GM12891 (cell line): ENCODE data around the gene PPP2R2D. TPM values are rescaled to one million over a fixed set of nuclear protein-coding genes. Genes with fewer than 3 reads are reported as not detected.

Source experiments
- DNase-seq: peaks from one replicate; pipeline ENCODE4 v3.0.0; 2011; ENCODE audit warnings: low spot score; ENCODE audit not compliant: insufficient read length
- FAIRE-seq: peaks from 2 replicates; lab custom pipeline; 2011; peaks lifted over from hg19 to GRCh38; lab: Jason Lieb, UNC
- PAX5 ChIP-seq: IDR thresholded peaks from 2 replicates; pipeline ENCODE4 v1.6.1; 2011; ENCODE audit warnings: low read length, moderate library complexity, mild to moderate bottlenecking; ENCODE audit not compliant: insufficient read depth, severe bottlenecking
- POLR2A ChIP-seq: IDR thresholded peaks from 2 replicates; pipeline ENCODE4 v1.6.1; 2011; ENCODE audit warnings: low read depth, low read length, control low read depth
- POLR2AphosphoS5 ChIP-seq: IDR thresholded peaks from 2 replicates; pipeline ENCODE4 v1.6.1; 2011; ENCODE audit warnings: low read depth, low read length, control low read depth
- POU2F2 ChIP-seq: IDR thresholded peaks from 2 replicates; pipeline ENCODE4 v1.6.1; 2011; ENCODE audit warnings: low read depth, mild to moderate bottlenecking, control low read depth, low read length, moderate library complexity
- SPI1 ChIP-seq: IDR thresholded peaks from 2 replicates; pipeline ENCODE4 v1.6.1; 2011; ENCODE audit warnings: low read depth, low read length, control low read depth
- TAF1 ChIP-seq: IDR thresholded peaks from 2 replicates; pipeline ENCODE4 v1.6.1; 2011; ENCODE audit warnings: low read depth, low read length, control low read depth
- polyA plus RNA-seq: library from polyadenylated mRNA; unstranded; fragments of >200 nt; gene quantifications from one replicate; pipeline ENCODE4 v1.2.1, GENCODE V29; 2012; ENCODE audit warnings: low read depth, missing spikeins, inconsistent platforms; ENCODE audit not compliant: missing spikeins

The PPP2R2D gene
- polyA plus RNA-seq = 19.1 TPM

DNA sequence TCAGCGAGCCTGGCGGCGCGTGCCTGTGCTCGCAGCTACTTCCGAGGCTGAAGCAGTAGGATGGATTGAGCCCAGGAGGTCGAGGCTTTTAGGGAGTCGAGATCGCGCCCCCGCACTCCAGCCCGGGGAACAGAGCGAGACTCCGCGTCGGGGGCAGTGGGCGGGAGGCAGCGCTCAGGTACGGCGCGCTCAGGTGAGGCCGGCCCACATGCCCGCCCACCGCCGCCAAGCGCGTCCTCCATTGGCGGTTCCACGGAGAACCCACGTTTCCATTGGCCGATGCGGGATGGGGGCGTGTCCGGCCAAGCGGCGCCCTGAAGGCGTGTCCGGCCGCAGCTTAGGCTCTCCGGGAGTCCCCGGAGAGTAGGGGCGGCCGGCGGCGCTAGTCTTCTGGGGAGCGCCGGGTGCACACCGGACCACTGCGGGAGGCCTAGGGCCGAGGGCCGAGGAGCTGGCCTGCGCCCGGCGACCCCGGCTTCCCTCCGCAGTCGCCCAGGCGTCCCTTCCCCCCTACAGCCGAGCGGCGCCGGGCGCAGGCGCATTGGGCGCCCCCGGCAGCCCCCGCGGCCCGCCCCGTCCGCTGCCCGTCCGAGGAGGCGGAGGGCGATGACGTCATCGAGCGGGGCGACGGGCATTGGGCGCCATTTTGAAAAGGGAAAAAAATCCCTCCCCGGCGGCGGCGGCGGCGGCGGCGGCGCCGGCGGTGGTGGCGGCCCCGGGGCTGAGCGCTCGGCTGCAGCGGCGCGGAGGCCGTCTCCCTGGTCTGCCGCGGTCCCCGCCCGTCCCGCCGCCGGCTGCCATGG is at the start of gene PPP2R2D:
Gene PPP2R2D, plus strand, starts transcription at position 659 of the 803 bp plus-strand sequence. Its CDS starts 141 bp downstream, at position 800.
- TF ChIP-seq POU2F2 = no peak
- no peak for TF ChIP-seq POLR2AphosphoS5
- TF ChIP-seq TAF1 = no peak
- TF ChIP-seq PAX5 = no peak
- FAIRE-seq (no peak), DNase-seq (peak; percentile 97)

DNA sequence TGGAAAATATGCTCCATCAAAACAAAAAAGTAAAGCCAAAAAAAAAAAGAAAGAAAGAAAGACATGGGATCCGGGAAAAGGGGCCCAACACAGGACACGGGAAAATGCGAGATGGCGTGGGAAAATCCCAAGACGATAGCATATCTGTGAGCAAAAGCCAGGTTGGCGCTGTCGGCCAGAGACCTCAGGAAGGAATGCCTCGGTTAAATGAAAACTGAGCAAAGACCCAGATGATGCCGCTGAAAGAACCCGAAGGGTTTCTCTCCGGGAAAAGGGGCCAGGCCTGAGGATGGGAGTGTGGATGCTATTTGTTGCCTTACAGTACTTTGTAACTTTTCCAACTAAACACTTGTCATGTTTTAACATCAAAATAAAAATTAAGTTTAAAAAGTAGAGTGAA is 49.5 kb upstream of the PPP2R2D start:
- DNase-seq = no peak
- no peak for FAIRE-seq

DNA sequence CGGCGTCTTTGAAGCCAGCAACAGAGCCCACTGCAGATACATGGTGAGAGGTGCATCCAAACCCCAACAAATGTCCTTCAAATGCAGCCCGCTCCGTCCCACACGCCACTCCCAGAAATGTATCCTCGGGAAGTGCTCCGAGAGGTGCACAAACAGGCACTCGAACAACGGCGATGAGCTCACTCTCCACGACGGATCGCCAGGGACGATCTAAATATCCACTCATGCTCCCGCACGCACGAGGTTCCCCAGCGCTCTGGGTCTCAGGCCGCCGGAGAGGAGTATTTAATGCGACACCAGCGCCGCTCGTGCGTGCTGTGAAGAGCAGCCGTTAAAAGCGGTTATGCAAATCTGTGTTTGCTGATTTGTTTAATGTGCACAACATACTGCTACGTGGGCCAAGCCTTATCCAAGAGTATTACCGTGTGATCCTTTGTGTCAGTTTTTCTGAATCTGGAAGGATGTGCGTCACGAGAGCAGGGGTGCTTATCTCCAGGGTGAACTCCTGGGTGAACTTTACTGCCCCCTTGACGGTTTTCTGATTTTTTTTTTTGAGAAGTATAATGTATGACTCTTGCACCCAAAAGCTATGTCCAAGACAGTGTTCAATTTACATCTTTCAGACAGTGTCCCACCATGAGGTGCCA is 48.5 kb upstream of the PPP2R2D start:
- no peak for FAIRE-seq
- no peak for DNase-seq
- no peak for TF ChIP-seq PAX5
- TF ChIP-seq SPI1 = no peak
- no peak for TF ChIP-seq POLR2AphosphoS5
- TF ChIP-seq TAF1 = no peak
- no peak for TF ChIP-seq POU2F2

More for the DNA sequence above, 49.5 kb upstream of the PPP2R2D start:
- no peak for TF ChIP-seq SPI1
- no peak for TF ChIP-seq POLR2AphosphoS5
- no peak for TF ChIP-seq POLR2A
- TF ChIP-seq PAX5 = no peak
- no peak for TF ChIP-seq POU2F2
- TF ChIP-seq TAF1 = no peak

DNA sequence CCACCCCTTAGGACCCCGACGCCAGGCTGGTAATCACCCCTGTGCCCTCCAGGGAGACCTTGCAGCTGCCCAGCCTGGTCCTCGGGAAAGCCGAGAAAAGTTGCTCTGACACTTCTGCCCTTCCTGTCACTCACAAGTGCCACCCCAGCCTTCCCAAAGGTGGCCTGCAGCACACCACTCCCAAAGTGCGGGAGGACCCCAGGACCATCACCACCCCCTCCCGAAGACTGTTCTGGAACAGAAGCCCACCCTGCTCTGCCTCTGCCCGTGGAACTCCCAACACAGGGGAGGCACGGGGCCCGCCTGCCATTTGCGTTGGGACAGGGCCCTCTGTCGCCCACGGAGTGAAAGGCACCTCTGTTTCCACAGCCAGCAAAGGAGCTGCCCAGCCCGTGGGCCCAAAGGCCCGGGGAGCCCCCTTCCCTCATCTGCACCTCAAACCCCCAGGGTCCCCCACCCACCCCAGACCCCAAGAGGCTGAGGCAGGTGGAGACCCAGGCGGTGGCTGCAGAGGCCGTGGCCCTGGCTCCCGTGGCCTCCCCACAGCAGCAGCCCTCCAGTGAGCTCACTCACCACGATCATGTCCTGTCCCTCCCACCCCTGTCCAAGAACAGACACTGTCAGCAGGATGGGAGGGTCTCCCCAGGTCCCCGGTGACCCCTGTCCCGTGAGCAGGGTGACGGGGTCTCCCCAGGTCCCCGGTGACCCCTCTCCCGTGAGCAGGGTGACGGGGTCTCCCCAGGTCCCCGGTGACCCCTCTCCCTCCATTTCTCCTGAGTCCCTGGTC is 47.8 kb upstream of the PPP2R2D start:
- DNase-seq = no peak
- no peak for TF ChIP-seq SPI1
- no peak for TF ChIP-seq POLR2AphosphoS5
- no peak for TF ChIP-seq PAX5
- no peak for TF ChIP-seq TAF1
- no peak for TF ChIP-seq POU2F2
- no peak for TF ChIP-seq POLR2A
- FAIRE-seq = no peak

DNA sequence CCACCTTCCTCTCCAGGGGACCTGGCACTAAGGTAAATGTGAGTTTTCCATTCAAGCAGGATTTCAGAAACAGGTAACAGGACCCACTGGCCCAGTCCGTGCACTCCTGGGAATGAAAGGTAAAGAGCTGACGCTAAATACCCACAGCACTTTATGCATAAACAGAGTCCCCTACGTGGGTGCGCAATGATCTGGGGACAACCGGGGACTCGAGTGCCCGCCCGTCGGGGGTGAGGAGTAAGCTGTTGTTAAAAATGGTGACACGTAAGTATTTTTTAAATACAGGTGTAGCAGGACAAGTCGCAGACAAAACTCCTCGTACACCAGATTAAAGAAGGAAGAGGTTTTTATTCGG is 47.2 kb upstream of the PPP2R2D start:
- TF ChIP-seq TAF1 = no peak
- DNase-seq = no peak
- no peak for FAIRE-seq

DNA sequence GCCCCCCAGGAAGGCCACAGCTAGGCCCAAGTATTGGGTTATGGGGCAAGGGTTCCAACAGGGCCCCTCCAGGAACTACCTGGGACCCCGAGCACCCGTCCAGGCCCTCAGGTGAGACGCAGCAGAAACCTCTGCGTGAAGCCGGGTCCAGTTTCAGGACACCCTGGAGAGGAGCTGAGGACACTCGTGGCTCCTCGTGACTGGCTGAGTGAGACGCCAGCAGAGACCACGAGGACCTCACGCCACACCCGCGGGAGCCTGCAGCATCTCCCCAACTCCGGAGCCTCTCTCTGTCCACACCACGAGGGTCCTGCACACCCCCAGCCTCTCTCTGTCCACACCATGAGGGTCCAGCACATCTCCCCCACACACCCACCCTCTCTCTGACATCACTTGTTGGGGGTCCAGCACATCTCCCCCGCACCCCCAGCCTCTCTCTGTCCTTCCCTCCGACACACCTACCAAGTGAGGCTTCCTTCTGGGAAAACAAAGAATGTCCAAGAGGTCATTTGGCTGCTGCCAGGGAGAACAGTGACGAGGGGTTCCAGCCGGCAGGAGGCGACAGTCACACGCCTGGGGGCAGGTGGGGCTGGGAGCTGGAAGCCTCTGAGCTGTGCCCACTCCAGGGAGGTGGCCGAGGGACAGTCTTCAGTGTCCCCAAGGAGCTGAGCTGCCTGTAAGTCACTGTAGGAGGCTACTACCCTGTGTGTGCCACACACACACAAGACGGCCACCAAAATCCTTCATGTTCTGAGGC is 46.1 kb upstream of the PPP2R2D start:
- no peak for DNase-seq
- TF ChIP-seq SPI1 (no peak), PAX5 (no peak), POLR2AphosphoS5 (no peak), POLR2A (no peak), TAF1 (no peak), POU2F2 (no peak)
- no peak for FAIRE-seq

DNA sequence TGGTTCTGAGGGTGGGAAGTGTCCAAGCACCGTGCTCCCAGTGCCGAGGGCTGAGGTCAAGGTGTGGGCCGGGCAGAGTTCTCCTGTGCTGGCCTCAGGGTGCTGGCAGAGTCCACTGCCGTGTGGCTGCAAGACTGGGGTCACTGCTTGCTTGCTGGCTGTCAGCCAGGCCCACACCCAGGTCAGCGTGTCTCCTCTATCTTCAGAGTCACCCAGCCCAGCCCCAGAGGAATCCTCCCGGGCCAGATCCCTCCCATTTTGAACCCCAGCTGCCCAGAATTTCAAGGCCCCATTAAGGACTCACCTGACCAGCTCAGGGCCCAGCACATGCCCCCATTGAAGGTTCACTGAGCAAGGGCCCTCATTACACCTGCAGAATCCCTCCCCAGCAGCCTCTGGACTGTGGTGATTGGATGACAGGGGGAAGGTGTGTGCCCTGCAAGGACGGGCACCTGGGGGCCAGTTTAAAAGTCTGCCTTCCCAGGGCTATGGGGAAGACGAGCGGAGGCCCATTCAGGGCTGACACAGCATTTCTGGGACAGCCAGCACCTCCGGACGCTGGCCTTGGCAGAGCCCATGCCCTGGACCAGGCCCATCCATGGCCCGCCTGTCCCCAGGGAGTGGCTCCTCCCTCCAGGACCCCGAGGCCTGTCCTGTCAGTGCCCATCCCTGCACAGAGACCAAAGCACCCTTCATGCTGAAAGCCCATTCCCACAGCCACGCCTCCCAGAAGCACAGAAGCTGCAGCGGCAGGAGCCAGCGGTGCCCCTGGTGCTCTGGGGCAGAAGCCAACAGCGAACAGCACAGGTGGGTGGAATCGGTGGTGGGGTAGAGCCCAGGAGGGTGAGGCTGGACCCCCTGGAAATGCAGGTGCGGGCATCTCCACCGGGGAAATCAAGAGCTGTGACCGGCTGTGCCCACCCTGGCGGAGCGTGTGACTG is 45.1 kb upstream of the PPP2R2D start:
- DNase-seq = no peak
- TF ChIP-seq SPI1 = no peak
- no peak for TF ChIP-seq POLR2AphosphoS5
- TF ChIP-seq POLR2A = no peak
- TF ChIP-seq TAF1 = no peak
- no peak for TF ChIP-seq PAX5
- TF ChIP-seq POU2F2 = no peak
- no peak for FAIRE-seq

DNA sequence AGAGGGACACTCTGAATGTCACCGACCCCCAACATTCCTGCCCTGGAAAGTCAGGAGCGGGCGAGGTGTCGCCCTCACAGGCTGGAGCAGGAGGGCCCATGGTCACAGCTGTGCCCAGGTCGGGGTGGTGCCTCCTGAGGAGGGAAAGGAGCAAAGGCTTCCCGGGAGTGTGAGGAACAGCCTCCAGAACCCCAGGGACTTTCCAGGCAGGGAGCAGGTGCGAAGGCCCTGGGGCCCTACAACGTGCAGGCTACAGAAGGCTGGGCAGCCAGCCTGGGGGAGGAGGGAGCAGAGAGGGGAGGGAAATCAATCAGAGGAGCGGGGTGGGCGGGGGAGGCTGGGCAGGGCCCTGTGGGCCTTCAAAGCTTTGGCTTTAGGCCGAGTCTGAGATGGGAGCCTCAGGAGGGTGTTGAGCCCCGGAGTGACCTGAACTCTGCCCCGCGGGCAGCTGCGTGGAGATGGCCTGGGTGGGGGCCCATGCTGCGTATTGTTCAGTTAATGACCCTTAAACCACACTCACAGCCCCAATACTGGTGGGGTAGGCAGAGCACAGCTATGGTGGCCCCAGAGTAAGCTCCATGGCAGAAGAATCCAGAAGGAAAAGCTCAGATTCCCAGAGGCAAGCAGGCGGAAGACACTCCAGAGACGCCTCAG is 44.2 kb upstream of the PPP2R2D start:
- TF ChIP-seq PAX5 (no peak), SPI1 (no peak)
- FAIRE-seq (no peak), DNase-seq (no peak)
